ENCODE data around the gene PSORS1C2. TPM values are rescaled to one million over a fixed set of nuclear protein-coding genes. Genes with fewer than 3 reads are reported as not detected.

PSORS1C2 gene
- total RNA-seq, 1 donor, result not detected

DNA sequence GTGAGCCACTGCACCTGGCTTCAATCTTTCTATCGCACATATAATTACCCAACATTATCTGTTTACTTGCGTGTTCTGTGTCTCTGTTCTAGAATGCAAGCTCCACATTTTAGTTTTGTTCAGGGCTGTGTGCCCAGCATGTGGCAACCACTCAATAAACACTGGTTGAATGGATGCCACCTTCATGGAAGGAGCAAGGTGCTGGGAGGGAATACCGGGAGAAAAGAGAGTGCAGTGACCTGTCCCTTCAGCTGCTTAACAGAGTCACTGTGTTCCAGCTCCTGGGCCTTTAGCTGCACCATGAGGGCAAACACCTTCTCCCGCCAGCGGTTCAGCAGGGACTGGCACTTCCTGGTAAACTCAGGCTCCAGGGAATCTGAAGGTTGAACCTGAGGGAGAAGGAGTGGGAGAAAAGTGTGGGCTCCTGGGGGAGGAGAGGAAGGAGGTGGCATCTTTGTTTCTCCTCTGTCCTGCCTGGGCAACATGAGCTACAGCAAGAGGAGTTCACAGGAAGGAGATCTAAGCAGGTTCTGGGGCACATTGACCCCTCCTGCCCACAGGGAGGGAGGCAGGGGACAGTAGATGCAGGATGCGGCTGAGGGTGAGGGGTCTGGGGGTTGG, 11.1 kb upstream of the PSORS1C2 start:
- no peak for DNase-seq (ENCODE audit: low read depth)
- H3K4me3 ChIP-seq (ENCODE audit: low read depth, low read length), result no peak overlapping the region
- TF ChIP-seq, protein P1, sequence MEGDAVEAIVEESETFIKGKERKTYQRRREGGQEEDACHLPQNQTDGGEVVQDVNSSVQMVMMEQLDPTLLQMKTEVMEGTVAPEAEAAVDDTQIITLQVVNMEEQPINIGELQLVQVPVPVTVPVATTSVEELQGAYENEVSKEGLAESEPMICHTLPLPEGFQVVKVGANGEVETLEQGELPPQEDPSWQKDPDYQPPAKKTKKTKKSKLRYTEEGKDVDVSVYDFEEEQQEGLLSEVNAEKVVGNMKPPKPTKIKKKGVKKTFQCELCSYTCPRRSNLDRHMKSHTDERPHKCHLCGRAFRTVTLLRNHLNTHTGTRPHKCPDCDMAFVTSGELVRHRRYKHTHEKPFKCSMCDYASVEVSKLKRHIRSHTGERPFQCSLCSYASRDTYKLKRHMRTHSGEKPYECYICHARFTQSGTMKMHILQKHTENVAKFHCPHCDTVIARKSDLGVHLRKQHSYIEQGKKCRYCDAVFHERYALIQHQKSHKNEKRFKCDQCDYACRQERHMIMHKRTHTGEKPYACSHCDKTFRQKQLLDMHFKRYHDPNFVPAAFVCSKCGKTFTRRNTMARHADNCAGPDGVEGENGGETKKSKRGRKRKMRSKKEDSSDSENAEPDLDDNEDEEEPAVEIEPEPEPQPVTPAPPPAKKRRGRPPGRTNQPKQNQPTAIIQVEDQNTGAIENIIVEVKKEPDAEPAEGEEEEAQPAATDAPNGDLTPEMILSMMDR (IDR thresholded peaks at IDR 0.05; ENCODE audit: insufficient read depth, low read length), result no peak

GRCh38 chr6:31145386-31145785, 6.5 kb upstream of the PSORS1C2 start:
- no peak for DNase-seq (ENCODE audit: low read depth)
- TF ChIP-seq, protein P1 (IDR thresholded peaks at IDR 0.05; ENCODE audit: insufficient read depth, low read length), result no peak
- no peak overlapping the region for H3K4me3 ChIP-seq (ENCODE audit: low read depth, low read length)

- H3K4me3 ChIP-seq (ENCODE audit: low read depth, low read length), result no peak overlapping the region
- no peak for DNase-seq (ENCODE audit: low read depth)
- TF ChIP-seq, protein P1 (IDR thresholded peaks at IDR 0.05; ENCODE audit: insufficient read depth, low read length), result no peak
These were observed 6.1 kb upstream of the PSORS1C2 start for GRCh38 chr6:31144970-31145340.

DNA sequence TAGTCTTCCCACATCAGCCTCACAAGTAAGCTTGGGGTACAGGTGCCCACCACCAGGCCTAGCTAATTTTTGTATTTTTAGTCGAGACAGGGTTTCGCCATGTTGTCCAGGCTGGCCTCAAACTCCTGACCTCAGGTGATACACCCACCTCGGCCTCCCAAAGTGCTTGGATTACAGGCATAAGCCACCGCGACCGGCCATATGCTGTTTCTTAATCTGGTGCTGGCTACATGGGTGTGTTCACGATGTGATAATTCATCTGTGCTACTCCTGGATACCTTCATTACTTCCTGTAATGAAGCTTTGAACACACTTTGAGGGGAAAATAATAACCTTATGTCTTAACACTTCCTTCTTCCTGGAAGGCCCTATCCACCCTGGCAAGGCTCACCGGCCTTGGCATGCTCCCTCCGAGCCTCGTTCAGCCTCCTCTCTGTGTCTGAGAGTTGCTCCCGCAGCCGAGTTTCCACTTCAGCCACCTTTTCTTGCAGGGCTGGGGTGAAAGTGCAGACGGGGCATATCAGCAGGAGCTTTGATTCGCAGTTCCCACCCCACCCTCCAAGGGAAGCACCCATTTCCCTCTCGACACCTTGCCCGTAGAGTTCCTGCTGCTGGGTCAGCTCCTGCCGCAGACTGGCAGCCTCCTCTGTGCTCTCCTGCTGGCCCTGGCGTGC, 5.6 kb upstream of the PSORS1C2 start:
- DNase-seq (ENCODE audit: low read depth), result no peak
- TF ChIP-seq, protein P1 (IDR thresholded peaks at IDR 0.05; ENCODE audit: insufficient read depth, low read length), result no peak
- H3K4me3 ChIP-seq (ENCODE audit: low read depth, low read length), result no peak overlapping the region

DNA sequence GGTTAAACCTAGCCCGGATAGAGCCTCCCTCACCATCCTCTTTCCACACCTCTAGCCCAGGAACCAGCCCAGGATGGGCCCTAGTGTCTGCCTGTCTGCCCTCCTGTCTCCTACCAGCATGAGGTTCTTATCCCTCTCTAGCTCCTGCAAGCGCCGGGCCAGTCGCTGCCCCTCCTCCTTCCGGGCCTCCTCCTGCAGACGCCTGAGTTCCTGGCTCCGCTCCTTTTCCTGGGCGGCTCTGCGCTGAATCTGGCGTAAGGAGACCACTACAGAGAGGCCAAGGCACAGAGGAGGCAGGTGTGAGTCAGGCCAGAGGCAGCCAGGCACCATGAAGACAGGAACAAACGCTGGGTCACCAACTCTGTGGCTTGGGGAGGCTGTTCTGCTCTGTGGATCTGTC, 4.3 kb upstream of the PSORS1C2 start:
- peak; percentile 89 for DNase-seq (ENCODE audit: low read depth)
- H3K4me3 ChIP-seq (ENCODE audit: low read depth, low read length), result no peak overlapping the region
- TF ChIP-seq, protein P1 (IDR thresholded peaks at IDR 0.05; ENCODE audit: insufficient read depth, low read length), result no peak

DNA sequence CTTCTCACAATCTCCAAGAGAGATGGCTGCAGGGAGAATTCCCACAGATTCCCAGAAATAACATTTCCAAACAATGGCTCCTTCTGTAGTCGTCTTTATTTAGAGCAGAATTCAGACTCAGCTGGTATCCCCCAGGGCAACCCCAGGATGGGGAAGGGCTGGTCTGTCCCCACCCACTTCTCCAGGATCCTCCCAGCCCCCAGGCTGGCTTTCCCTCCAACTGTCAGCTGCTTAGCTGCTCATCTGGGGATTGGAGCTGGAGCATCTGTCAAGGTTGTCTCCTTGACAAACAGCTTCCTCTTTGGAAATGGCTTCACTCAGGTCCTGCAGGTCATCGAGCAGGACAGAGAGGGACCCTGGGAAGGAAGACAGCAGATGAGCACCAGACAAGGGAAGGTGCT, 3.5 kb upstream of the PSORS1C2 start:
- H3K4me3 ChIP-seq (ENCODE audit: low read depth, low read length), result no peak overlapping the region
- no peak for DNase-seq (ENCODE audit: low read depth)
- TF ChIP-seq, protein P1 (IDR thresholded peaks at IDR 0.05; ENCODE audit: insufficient read depth, low read length), result no peak

Data from fibroblast of the aortic adventitia (primary cell).